ENCODE results near the gene LRRC14B.

The LRRC14B gene

GRCh38 chr5:174291-174600 is 17.0 kb upstream of the LRRC14B start:
- DNase-seq (ENCODE audit: low read depth, low spot score), result no peak

DNA sequence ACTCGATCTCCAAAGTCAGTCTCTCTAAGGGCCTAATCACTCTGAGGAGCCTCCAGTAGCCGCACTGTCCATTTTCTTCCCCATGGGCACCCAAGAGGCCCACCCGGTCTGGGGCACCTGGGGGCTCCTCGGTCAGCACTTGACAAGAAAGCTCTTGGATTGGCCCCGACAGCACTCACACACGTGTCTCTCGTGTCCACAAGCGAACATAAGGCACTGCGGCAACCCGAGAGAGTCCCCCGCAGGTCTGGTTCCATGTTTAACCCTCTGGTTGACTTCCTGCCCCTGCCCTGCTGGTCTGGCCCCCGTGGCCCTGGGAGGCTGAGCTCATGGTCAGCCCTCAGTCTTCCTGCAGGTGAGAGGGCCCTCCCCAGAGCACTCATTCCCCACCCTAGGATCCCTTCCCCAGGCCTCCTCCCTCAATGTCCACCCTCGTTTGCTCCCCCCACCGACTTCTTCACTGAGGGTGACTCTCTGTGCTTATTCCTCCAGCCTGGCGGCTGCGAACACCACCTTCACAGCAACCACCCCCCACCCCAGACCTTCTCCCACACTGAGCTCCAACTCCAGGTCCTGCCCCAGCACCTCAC is 16.3 kb upstream of the LRRC14B start:
- no peak for DNase-seq (ENCODE audit: low read depth, low spot score)

DNA sequence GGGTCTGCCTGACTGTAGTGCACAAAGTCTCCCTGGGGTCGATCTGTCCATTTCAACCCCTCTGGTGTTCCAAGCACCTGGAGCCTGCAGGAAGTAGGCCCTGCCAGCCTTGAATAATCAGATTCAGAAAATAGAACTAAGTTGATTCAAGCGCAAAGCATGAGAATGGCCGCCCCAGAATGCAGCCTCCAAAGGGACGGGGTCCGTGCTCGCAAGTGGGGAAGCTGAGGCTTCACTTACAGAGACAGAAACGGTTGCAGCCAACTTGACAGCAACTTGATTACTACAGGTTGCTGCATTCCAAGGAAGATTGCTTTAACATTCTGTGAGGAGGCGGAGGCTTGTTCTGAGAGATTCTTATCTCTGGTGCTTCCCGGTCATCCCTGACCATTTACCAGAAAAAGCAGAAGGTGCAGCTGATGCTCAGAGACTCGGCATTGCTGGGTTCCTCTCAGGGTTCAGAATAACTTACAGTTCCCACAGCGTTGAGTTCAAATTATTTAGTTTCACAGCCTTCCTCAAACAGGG is 14.9 kb upstream of the LRRC14B start:
- DNase-seq (ENCODE audit: low read depth, low spot score), result peak; percentile 65

GRCh38 chr5:178110-178509 is 13.2 kb upstream of the LRRC14B start:
- no peak for DNase-seq (ENCODE audit: low read depth, low spot score)

DNA sequence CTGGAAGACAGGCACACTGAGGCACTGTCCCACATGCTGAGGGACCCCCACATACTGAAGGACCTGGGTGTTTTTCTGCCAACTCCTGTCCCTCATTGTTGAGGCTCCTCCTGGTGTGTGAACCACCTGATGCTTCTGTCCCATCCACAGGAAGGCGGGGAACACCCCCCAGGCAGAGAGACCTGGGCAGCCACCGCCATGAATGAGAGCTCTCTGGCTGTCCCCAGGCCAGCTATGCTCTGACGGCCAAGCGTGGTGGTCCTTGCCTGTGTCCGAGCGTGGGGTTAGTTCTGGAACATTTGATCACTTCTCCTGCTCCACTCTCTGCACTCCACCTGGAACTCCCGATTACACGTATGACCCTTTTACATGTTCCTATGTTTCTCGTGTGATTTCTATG is 11.9 kb upstream of the LRRC14B start:
- no peak for DNase-seq (ENCODE audit: low read depth, low spot score)

- peak; percentile 85 for DNase-seq (ENCODE audit: low read depth, low spot score)
Measured at GRCh38 chr5:180286-180918, 10.9 kb upstream of the LRRC14B start.

DNA sequence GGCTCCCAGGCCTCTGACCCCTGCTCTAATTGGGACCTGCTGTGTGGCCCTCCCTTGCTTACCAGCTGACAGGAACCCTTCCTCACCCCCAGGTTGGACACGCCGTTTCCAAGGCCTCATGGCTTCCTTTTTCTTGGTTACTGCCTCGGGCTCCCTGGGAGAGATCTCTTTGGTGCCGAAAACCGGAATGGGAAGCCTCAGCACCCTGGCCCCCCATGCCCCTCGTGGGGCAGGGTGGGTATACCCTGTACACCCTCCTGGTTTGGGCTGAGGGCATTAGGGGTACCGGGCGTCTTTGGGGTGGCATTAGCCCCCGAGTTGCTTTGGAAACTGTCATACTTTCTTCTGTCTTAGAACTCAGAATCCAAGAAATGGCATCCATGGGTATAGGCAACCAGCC is 10.1 kb upstream of the LRRC14B start:
- DNase-seq (ENCODE audit: low read depth, low spot score), result no peak

GRCh38 chr5:181566-181965 is 9.7 kb upstream of the LRRC14B start:
- DNase-seq (ENCODE audit: low read depth, low spot score), result no peak

DNA sequence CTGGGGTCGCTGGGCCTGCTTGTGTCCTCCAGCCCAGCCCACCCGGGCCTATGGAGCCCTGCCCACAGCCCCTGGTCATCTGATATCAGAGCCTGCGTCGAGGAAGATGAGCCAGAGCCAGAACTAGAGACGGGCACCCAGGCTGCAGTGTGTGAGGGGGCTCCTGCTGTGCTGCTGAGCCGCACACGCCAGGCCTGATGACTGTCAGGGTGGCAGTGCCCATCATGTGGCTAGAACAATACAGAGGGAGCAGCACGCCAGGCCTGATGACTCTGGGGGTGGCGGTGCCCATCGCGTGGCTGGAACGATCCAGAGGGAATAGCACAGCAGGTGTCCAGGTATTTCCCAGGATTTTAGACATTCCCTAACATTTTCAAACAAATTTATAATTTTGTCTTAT is 9.2 kb upstream of the LRRC14B start:
- DNase-seq (ENCODE audit: low read depth, low spot score), result no peak

DNA sequence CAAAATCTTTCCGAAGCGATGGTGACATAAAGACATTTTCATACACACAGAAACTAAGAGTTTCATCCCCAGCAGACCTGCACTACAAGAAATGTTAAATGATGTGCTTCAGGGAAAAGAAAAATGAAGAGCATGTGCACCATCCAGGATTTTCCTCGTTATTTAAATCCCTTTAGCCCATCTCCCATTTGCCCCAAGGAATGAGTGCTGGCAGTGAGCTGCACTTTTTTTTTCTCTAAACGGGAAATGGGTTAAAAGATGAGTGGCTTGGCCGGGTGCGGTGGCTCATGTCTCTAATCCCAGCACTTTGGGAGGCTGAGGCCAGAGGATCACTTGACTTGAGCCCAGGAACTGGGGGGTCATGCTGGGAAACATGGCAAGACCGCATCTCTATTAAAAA is 6.8 kb upstream of the LRRC14B start:
- DNase-seq (ENCODE audit: low read depth, low spot score), result no peak

DNA sequence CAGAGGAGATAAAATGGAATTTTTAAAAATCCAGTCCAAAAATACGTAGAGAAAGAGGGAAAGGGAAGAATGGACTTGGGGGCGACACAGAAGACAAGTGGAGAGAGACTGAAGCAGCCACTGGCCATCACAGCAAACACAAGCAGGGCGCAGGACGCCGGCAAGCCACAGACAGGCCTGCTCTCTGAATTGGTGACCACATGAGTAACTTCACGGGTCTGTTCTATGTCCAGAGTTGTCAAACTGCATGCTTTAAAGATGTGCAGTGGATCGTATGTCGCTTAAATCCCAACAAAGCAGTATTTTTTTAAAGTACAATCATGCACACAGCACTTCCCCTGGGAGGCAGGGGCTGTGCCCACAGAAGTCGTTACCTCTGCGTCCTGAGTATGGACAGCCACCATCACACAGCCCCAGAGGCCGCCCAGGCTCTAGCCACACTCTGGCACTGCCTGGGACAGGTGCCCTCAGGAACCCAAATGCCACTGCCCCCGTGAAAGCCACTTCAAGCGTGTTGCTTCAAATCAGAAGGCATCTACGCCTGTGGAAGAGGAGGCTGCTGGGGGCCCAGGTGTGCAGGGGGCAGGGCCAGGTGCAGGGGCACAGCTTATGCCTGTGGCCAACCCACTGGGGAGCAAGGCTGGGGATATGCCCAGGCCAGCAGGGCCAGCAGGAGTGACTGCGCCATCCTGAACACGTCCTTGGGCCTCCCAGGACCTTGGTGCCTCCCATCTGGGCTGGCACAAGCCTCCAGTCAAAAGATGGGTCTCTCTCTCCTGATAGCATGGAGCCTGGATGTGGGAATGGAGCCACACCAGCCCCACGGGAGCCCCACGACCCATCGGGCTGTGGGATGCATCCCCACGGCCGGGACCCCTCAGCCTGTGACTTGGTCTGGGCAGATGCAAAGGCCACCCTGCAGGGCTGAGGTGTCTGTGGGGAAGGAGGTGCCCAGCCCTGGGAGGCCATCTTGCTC is 5.9 kb upstream of the LRRC14B start:
- DNase-seq (ENCODE audit: low read depth, low spot score), result no peak

GRCh38 chr5:186091-187041 is 4.9 kb upstream of the LRRC14B start:
- DNase-seq (ENCODE audit: low read depth, low spot score), result no peak

GRCh38 chr5:187042-187431 is 4.3 kb upstream of the LRRC14B start:
- no peak for DNase-seq (ENCODE audit: low read depth, low spot score)

- peak; percentile 23 for DNase-seq (ENCODE audit: low read depth, low spot score)
Measured at GRCh38 chr5:187617-188451, 3.5 kb upstream of the LRRC14B start.

- peak; percentile 93 for DNase-seq (ENCODE audit: low read depth, low spot score)
Measured at GRCh38 chr5:188488-189481, 2.5 kb upstream of the LRRC14B start.

DNA sequence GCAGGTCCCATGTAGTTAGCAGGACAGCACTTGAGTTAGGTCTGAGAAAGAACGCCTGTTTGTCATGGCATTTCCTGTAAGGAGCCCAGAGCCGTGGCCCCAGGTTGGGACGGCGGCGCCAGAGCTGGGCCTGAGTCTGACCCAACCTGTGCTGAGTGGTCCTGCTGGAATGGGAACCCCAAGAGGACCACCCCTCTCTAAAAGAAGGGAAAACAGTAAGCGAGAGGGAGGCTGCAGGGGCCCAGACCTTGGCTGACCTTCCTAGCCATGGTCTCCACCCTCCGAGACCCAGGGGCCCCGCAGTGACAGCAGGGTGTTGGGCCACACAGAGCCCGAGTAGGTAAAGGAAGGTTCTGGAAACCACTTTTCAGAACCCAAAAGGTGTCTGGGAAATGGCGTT is 1.8 kb upstream of the LRRC14B start:
- no peak for DNase-seq (ENCODE audit: low read depth, low spot score)

- no peak for DNase-seq (ENCODE audit: low read depth, low spot score)
Measured at GRCh38 chr5:189976-190365, 1.3 kb upstream of the LRRC14B start.

DNA sequence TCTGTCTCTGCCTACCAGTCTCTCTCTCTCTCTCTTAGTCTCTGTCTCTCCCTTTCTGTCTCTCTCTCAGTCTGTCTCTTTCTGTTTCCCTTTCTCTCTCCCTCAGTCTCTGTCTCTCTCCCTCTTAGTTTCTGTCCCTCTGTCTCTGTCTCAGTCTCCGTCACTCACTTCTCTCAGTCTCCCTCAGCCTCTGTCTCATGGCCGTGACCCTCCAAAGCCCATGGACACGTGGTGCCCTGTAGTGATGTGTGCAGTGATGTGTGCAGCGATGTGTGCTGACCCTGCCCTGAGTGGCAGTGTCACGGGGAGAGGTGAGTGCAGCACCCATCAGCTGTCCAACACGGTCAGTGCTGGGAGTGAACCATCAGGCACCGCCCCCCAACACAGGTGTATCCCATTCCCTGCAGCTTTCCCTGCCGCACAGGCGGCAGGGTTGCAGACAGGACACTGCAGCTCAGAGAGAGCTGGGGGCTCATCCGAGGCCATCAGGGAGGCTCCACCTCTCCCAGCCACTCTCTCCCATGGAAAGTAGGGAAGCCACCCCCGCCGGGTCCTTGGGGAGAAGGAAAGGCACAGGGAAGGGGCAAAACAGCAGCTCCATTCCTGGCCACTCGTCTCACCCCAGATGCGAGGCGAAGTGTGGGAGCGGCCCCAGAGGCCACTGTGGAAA is 794 bp upstream of the LRRC14B start:
- no peak for DNase-seq (ENCODE audit: low read depth, low spot score)

Measured in ELF-1 (cell line).